Activated CD4-positive, alpha-beta T cell treated with anti-CD3 and anti-CD28 coated beads, Interleukin-2, amount 50 U/mL, for 16 hours (primary cell): ENCODE data around the gene C2orf92.

Experiments
- DNase-seq: peaks from one replicate; pipeline ENCODE4 v3.0.0-alpha.2; 2020

Gene C2orf92

DNA sequence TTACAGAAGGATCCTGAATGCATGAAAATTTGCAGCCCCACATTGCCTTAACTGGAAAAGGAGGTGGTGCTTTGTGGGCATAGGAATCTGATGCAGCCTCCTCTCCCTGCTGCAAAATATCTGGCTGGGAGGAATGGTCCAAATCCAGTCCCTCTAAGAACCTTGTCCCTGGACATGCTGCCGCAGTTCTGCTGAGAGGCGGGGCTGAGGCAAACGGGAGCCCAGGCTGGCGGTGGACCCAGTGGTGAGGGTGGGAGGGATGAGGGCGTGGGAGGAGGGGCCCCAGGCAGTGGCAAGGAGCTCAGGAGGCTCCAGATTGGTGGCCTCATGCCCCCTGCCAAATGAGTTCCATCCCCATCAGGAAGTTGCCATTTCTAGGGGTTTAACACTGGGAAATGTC lies 80.1 kb downstream of the C2orf92 start:
- DNase-seq, result no peak

DNA sequence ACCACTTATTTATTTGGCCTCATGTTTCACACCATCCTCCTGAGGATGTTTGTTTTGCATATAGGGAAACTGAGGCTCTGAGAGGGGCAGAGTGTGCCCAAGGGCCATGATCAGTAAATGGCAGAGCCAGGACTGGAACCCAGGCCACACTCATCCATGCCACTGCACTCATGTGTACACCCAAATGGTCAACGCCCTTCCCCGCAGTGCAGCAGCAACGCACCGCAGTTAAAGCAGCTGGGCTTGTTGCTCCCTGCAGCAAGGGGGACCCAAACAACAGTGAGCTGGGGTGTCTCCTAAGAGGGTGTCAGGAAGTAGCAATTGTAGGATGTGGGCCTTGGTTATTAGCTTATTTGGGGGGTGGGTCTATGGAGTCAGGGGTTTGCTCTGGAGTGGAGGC lies 80.5 kb downstream of the C2orf92 start:
- no peak for DNase-seq

DNA sequence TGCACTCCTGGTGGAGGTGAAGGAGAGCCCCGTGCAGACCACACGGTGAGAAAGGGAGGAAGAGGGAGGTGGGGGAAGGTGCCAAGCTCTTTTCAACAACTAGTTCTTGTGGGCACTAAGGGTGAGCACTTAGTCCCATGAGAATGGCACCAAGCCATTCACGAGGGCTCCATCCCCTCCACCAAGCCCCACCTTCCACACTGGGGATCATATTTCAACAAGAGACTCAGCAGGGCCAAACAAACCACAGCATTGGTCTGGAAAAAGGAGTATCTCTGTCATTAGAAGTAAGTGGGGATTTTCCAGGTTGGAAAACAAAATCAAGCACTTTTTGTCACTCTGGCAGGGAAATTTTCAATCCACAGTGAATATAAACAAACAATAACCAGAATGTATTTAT lies 82.2 kb downstream of the C2orf92 start:
- no peak for DNase-seq
